Measurements from ENCODE around the gene BCAS3.
"Not testable (repeated sequence)": the region's sequence is repeated elsewhere in the genome, so short reads cannot be mapped to it uniquely, and the experiment has no call there.

BCAS3 gene

DNA sequence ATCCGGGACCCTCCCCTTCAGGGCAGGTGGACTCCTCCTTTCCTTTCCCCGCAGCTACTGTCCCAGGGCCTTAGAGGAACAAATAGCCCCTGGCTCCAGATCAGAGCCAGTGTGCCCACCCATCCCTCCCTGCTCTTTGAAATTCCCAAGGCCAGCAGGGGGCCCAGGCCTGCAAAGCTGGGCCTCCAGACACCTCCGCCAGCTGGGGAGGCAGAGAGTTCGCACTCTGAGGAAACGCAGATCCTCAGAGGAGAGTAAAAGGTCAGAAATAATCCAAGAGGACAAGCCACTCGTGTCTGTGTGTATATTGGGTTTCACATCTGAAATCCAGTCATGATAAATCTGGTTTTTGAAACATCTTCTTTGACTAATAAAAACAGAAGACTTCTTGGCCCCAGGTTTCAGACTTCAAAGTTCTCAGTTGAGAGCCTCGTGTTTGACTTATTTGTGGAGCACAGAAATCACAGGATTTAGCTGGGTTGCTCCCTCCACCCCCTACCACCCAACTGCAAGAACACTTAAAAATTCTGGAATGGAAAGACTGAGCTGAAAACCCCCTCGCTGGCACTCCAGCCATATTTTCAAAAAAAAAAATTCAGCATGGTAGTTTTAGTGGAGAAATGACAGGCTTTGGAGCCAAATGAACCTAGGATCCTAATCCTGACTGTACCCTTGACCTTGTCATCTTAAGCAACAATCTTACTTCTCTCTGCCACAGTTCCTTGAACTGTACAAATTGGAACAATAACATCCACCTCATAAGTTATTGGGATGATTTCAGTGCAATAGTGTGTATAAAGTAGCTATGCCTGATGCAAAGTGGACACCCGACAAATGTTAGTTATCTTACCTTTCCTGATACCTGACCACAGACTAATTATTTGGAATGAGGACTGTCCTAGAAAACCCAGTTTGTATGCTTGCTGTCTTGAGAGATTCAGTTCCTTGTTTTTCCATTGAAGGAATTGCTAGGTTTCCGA, 677.5 kb downstream of the BCAS3 start:
- no peak for DNase-seq

DNA sequence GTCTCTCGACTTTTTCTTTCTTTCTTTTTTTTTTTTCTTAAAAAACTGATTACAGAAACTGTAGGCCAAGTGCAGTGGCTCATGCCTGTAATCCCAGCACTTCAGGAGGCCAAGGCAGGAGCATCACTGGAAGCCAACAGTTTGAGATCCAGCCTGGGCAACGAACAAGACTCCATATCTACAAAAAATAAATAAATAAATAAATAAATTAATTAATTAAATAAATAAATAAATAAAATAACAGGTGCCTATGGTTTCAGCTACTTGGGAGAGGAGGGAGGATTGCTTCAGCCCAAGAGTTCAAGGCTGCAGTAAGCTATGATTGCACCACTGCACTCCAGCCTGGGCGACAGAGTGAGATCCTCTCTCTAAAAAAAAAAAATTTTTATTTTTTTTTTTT, 679.4 kb downstream of the BCAS3 start:
- DNase-seq: not testable (repeated sequence)

DNA sequence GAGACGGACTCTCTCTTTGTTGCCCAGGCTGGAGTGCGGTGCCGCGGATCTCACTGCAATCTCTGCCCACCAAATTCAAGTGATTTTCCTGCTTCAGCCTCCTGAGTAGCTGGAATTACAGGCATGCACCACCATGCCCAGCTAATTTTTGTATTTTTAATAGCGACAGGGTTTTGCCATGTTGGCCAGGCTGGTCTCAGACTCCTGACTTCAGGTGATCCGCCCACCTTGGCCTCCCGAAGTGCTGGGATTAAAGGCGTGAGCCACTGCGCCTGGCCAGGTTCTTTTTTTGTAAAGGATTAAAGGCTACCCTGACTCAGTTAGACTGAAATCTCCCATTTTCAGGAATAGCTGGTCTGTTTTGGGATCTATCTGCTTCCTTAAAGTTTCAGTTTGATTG, 681.9 kb downstream of the BCAS3 start:
- DNase-seq: not testable (repeated sequence)

DNA sequence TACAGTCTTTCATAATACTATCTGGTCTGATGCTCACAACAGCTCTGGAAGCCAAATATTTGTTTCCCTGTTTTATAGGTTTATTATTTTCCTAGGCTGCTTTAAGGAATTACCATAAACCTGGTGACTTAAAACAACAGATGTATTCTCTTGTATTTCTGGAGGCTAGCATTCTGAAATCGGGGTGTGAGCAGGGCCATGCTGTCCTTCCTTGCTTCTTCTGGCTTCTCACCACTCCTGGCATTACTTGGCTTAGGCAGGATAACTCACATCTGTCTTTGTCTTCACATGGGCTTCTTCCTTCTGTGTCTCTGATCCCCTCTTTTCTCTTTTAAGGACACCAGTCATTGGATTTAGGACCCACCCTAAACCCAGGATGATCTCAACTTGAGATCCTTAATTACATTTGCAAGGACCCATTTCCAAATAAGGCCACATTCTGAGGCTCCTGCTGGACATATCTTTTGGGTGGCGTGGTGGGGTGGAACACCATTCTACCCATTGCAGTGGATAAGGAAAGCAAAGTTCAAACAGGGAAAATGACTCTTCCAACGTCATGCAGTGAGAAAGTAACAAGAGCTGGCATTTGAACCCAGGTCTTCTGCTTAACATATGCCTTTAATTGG, 682.8 kb downstream of the BCAS3 start:
- DNase-seq: no peak

DNA sequence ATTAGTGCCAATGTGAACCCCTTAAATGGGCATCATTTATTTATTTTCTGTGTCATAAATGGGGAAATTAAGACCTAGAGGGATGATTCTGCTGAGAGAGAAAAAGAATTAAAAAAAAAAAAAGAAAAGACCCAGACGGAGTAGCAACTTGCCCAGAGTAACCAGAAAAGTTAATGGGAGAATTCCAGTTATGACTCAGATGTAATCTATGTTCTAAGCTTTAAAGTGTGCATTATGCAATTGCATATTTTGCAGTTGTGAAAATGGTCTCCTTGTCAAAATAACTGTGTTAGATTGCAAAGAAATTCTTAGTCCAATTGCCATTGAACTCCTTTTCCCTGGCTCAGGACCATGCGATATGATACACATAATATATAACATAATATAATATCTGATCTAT, 683.4 kb downstream of the BCAS3 start:
- no peak for DNase-seq

DNA sequence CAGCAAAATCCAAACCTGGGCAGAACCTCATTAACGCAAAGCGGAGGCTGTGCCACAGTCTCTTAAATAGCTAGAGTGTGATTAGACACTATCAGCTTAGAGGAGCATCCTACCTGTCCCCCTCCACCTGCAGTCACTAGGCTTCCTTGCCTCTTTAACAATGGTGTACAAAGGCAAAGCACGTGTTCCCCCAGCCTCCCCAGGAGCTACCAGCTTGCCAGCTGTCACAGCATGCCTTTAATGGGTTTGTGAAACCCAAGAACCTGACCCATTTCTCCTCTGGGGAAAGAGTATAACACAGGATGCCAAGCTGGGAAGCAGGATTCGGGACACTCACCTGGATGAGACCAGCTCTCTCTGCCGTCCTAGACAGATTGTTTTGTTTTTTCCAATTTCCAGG, 684.7 kb downstream of the BCAS3 start:
- no peak for DNase-seq

DNA sequence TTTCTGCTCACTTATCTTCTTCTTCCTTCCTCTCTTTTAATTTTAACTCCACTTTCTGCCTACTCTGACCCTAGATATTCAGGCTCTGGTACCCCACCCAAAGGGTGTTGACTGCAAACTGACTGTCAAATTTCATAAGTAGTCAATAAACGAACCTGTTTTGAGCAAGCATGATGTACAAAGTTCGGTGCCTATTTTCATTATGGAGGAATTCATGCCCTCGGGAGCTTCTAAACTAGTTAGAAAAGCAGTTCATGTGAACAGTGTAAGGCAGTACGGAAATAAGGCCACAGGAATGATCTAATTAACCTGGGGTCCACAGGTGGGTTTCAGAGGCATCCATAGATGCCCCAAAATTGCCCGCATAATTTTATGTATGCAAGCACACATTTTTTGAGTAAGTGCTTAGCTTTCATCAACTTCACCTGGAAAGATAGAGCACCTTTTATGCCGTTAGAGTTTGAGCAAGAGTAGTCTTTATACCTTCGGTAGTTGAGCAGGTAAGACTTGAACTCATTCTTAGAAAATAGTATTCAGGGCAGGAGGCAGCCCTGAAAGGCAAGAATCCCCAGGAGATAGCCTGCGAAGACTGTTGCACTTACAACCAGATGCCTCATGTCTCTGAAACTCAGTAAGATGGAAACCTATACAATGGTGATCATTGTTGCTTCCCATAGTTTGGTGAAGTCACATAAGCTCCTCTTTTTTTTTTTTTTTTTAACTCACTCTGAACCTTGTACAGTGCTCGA, 685.4 kb downstream of the BCAS3 start:
- DNase-seq: no peak

DNA sequence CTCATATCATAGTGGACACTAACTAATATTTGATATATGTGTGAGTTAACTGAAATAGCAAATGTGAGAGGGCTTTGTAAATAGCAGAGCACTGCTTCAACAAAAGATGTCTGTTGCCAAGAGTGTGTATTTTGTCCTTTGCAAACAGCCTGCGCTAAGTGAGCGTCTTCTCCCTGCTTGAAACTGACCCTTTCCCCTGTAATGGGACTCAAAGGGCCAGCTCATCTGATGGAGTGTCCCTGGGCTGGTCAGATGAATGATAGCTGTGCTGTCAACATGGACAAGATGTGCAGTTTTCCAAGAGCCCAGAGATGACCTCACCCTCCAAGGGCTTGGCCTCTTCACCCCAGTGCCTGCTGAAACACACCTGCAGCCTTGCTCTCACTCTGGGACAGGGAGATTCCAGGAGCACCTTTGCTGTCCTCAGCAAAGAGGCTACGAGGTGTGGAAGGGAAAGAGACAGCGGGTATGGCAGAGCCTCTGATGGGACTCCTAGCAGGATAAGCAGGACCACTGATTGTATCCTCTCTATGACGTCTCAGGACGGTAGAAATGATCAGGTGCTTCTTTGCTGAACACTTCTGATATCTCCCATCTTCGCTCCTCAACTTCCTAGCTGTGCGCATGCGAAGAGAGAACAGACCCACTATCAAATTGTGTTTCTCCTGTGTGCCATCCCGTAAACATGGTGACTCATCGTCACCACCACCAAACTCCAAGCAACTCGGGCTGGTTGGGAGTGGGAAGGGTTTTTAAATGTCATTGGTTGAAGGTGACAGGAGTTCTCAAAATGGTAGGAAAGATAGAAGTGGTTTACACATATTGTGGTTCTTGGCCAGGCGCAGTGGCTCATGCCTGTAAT, 686.2 kb downstream of the BCAS3 start:
- no peak for DNase-seq

DNA sequence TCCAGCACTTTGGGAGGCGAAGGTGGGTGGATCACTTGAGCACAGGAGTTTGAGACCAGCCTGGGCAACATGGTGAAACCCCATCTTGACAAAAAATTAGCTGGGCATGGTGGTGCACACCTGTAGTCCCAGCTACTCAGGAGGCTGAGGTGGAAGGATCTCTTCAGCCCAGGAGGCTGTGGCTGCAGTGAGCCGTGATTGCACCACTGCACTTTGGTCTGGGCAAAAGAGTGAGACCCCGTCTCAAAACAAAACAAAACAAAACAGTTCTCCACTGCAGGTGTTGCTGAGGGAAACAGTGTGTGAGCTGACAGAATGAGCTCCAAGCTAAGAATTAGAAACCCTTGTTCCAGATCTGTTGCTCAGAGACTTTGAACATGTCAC, 686.8 kb downstream of the BCAS3 start:
- no peak for DNase-seq

DNA sequence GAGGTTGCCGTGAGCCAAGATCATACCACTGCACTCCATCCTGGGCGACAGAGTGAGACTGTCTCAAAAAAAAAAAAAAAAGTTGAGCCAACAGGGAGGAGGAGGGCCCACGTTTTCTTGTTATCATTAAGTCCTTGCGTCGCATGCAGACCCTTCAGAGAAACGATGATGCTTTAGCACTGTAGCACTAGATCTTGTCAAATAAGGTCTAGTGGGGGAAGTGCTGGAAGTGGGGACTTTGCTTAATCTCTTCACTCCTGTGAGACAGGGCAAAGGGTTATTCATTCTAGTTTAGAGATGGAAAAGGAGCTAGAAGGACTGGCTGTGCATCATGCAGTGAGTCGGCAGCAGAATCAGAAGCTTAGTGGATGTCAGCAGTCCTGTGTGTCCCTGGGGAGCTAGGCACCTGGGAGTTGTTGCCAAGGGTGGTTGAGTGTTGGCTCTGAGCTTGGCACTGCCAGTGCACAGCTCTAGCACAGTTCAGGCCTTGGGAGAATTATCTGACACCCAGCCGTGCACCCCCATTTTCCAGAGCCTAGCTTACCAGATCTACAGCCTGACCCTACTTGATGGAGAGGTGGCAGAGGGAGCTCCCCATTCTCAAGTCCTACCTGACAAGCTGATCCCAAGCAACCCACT, 688.5 kb downstream of the BCAS3 start:
- no peak for DNase-seq

DNA sequence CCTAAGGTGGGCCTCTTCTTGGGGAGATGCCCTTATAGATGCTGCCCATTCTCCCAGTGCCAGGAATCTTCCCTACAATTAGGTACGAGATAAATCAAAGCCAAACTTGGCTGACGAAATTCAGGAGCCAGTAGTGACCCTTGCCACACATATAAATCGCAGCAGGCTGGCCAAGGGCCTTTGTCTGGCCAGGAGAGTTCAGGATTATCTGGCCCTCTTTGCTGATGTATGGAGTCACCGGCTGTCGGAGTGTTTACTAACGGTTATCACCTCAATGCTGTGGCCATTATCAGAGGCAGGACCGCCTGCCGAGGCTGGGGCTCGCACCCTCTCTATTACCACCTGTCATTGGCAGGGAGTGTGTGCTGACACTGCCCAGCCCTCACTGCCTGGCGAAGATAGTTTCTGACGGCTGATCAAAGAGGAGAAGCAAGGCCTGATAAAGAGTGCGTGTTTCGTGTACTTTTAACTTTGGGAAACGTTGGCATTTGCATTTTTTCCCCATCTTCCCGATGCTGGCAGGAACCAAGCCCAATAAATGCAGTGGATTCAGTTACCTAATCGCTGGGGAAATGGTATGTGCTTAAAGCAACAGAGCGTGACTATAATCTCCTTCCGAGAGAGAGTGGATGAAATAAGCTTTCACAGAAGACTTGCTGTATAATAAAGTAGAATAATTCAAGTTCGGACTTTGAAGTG, 689.2 kb downstream of the BCAS3 start:
- DNase-seq: no peak

DNA sequence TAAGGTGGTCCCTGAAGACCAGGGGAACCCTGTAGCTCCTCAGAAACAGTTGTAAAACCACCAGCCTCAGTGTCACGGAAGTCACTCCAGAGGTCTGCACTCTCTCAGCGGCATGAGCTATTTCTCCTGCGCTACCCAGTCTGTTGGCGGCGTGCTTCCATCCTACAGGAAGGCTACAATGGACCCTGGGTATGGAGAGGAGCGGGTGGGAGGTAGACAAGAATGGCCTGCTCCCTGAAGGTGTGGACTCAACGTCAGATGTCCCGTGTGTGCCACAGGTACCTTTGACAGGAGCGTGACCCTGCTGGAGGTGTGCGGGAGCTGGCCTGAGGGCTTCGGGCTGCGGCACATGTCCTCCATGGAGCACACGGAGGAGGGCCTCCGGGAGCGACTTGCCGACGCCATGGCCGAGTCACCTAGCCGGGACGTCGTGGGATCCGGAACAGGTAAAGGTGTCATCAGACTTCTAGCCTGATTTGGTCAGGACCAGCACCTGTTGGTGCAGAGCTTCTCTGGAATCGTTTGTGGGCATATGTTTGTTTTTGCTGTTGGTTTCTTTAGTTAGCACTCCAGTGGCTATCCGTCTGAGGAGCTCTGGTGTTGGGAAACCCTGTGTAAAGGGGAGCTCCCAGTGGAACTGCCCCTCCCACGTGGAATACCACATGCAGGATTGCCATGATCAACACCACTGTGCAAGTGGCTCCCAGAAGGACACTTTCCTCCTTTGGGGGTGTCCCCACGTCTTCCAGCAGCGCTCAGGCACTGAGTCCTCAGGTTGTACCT, 690.6 kb downstream of the BCAS3 start:
- no peak for DNase-seq

DNA sequence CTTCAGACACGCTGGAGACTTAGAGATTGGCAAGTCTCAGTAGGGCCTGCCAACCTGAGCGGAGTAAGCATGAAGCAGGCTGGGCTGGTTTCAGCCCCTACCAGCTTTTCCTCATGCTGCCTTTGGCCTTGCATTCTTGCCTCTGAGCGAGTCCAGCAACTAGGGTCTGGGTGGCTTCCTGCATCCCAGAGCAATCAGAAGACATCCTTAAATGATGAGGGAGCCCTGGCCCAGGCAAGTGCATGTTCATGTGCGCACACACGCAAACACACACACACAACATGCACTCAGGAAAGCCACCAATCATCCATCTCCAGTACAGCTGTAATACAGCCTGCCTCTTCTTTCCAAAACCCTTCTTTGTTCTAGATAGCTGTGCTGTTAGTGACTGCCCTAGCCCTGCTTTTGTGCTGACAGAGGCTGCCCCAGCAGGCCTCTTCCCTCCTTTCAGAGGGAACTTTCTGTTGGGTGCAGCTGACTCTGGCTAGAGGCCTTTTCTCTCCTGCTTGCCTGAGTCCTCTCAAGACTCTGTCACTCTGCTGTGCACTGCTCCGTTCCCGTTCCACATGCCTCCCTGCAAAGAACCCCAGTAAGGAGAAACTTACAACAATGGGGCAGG, 691.3 kb downstream of the BCAS3 start:
- DNase-seq: no peak

DNA sequence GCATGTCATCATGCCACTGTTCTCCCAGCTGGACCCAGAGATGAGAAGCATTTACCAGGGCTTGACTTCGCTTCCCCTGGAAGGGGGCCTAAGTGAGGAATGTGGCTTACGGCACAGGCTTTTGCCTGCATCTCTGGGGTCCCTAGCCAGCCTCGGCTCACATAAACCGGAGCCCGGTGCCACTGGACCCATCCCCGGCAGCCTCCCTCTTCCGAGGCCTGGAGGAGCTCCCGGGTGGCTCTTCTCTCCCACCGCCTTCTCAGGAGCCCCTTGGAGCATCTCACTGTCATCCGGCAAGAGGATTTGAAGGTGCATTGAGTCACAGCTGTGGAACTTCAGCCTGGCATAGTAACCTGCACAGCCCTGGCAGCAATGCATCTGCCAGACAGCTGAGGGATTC, 692.1 kb downstream of the BCAS3 start:
- no peak for DNase-seq

DNA sequence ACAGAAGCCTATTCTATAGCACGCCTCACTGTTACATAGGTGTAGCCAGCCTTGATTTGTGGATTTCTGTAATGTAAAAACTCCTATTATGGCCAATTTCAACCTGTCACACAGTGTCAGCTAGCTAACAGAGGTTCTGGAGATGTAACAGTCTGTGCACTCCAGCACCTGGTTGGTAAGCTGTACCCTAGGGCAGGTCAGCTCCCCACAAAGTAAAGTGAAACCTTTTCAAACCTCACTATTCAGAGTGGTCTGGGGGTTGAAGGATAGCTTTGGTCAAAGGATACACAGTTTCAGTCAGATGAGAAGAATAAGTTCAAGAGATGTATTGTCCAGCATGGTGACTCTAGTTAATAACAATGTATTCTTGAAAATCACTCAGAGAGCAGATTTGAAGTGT, 693.5 kb downstream of the BCAS3 start:
- no peak for DNase-seq

DNA sequence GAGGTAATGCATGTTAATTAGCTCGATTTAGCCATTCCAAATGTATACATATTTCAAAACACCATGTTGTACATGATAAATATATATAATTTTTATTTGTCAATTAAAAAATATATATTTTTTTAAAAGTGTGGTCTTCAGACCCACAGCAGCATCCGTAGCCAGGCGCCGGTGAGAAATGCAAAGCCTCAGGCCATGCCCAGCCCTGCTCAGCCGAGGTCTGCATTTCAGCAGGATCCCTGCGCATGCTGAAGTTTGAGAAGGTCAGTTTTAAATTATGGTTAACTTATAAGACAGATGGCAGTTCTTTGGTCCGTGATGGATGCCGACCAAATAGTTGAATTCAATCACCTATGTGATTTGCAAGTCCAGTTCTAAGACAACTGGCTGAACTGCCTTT, 694.0 kb downstream of the BCAS3 start:
- no peak for DNase-seq

DNA sequence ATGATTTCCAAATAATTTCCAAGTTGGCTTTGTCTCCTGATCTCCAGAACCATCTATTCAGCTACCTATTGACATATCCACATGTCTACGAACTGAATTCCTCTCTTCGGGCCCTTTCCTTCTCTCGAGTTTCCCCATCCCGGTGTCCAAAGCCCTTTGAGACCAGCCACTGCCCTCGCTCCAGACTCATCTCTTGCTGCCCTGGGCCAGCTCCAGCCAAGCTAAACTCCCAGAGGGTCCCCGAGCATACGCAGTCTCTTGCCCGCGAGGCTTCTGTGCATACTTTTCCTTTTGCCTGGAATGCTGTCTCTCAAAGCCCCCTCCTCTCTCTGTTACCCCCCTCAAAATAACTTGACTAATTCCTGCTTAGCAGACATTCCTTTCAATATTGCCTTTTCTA, 694.8 kb downstream of the BCAS3 start:
- no peak for DNase-seq

DNA sequence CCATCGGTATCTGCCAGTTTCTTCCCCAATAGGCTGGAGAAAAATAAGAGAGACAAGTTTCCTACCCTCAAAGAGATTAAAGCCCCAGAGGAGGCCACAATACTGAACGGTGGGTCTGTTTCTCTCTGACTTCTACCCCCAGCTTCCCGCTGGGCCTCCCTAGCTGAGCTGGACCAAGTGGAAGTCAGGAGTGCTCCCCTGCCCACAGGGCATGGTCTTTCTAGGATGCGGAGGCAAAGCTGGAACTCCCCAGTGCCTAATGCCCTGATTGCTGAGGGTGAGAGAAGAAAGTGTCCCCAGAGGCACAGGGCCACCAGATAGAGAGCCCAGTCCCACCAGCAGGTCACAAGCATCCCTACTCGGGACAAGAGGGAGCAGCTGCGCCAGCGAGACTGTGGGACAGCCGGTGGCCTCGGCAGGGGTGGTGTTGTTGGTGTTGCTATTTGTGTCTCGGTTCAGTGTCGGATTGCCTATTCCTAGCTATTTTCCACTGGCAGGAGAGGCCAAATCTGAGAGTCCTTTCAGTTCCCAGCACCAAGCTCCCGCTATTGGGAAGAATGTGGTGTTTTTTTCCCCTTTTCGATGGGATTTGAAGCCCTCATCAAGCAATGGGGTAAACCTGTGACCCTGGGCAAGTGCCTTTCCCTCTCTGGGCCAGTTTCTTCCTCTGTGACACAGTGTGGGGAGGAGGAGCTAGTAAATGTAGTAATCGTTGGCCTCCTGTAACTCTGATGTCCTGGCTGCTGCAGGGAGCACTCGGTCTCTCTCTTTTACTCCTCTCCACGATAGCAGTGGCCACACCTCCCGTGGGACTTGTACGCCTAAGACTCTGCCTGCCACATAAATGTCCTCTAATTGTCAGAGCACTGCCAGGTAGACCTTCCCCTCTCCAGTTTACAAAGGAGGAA, 699.5 kb downstream of the BCAS3 start:
- no peak for DNase-seq
